GM19395 (cell line): ENCODE data around the gene LRRN2.
"Not testable (repeated sequence)": the region's sequence is repeated elsewhere in the genome, so short reads cannot be mapped to it uniquely, and the experiment has no call there.

Source experiments
- ATAC-seq: cut with Tn5 transposase; IDR thresholded peaks from one replicate; pipeline ENCODE4 v1.9.1; 2021; ENCODE audit warnings: mild to moderate bottlenecking, moderate library complexity; ENCODE audit not compliant: unreplicated experiment

LRRN2 gene

GRCh38 chr1:204634260-204634910 is 51.2 kb downstream of the LRRN2 start:
- no peak for ATAC-seq

- ATAC-seq: no peak
Observed at GRCh38 chr1:204633665-204634064, 51.9 kb downstream of the LRRN2 start.

GRCh38 chr1:204630132-204630905 is 55.2 kb downstream of the LRRN2 start:
- ATAC-seq: no peak

GRCh38 chr1:204629459-204629858 is 56.1 kb downstream of the LRRN2 start:
- ATAC-seq: not testable (repeated sequence)

GRCh38 chr1:204628868-204629267 is 56.7 kb downstream of the LRRN2 start:
- no peak for ATAC-seq

GRCh38 chr1:204627436-204627835 is 58.1 kb downstream of the LRRN2 start:
- ATAC-seq: no peak

- ATAC-seq: no peak
Observed at GRCh38 chr1:204626381-204626780, 59.2 kb downstream of the LRRN2 start.

- no peak for ATAC-seq
Observed at GRCh38 chr1:204624631-204625216, 60.8 kb downstream of the LRRN2 start.

- ATAC-seq: no peak
Observed at GRCh38 chr1:204623894-204624361, 61.6 kb downstream of the LRRN2 start.

GRCh38 chr1:204623365-204623893 is 62.1 kb downstream of the LRRN2 start:
- ATAC-seq: no peak

- ATAC-seq: no peak
Observed at GRCh38 chr1:204621996-204622395, 63.5 kb downstream of the LRRN2 start.

GRCh38 chr1:204621396-204621795 is 64.1 kb downstream of the LRRN2 start:
- ATAC-seq: no peak

- ATAC-seq: no peak
Observed at GRCh38 chr1:204619721-204620120, 65.8 kb downstream of the LRRN2 start.

GRCh38 chr1:204618148-204618760 is 67.3 kb downstream of the LRRN2 start:
- ATAC-seq: no peak

- no peak for ATAC-seq
Observed at GRCh38 chr1:204617256-204618147, 68.0 kb downstream of the LRRN2 start.

GRCh38 chr1:204616641-204617040 is 68.9 kb downstream of the LRRN2 start:
- ATAC-seq: no peak

GRCh38 chr1:204615881-204616280 is 69.7 kb downstream of the LRRN2 start:
- ATAC-seq: no peak

- ATAC-seq: no peak
Observed at GRCh38 chr1:204613636-204614035, 71.9 kb downstream of the LRRN2 start.

- ATAC-seq: no peak
Observed at GRCh38 chr1:204612326-204612725, 73.2 kb downstream of the LRRN2 start.

GRCh38 chr1:204611036-204611435 is 74.5 kb downstream of the LRRN2 start:
- ATAC-seq: no peak
